DND-41 (cell line): ENCODE results near the gene TSC2.

ENCODE experiments used
- EZH2 ChIP-seq: IDR thresholded peaks from 3 replicates; pipeline ENCODE4 v1.6.1; 2012; ENCODE audit warnings: borderline replicate concordance, low read depth, mild to moderate bottlenecking, moderate library complexity, low read length, inconsistent platforms; ENCODE audit not compliant: severe bottlenecking
- TF ChIP-seq, protein P1 (sequence below): IDR thresholded peaks from 2 replicates; pipeline ENCODE4 v1.5.1; 2012; ENCODE audit warnings: borderline replicate concordance, low read length, moderate library complexity, mild to moderate bottlenecking; ENCODE audit not compliant: poor library complexity, severe bottlenecking; ENCODE audit errors: extremely low read depth

DNA sequence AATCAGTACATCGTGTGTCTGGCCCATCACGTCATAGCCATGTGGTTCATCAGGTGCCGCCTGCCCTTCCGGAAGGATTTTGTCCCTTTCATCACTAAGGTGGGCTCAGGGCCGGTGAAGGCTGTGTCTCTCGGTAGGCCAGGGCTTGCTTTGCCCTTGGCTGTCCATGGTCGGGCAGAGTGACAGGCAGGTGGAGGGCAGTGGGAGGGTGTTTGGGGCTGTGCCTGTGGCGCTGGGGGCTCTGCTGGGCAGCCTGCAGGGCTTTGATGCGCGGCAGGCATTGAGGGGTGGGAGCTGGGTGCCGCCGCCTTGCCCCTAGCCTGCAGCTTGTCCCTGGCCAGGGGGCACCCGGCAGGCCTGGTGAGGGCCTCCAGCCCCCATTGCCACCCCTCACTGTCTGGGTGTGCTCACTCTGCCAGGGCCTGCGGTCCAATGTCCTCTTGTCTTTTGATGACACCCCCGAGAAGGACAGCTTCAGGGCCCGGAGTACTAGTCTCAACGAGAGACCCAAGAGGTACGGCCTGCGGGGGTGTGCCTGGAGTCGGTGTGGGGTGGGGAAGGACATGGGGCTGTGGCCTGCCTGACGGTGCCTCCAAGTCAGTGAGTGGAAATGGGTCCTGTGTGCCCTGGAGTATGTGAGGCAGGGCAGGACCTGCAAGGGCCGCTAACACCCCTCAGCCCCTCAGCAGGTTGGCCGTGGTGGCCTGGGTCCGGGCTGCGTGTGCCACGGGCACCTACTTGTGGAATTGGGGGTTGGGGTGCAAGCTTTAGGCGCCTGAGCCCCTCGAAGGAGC lies 28.5 kb downstream of the TSC2 start:
- TF ChIP-seq, protein P1, sequence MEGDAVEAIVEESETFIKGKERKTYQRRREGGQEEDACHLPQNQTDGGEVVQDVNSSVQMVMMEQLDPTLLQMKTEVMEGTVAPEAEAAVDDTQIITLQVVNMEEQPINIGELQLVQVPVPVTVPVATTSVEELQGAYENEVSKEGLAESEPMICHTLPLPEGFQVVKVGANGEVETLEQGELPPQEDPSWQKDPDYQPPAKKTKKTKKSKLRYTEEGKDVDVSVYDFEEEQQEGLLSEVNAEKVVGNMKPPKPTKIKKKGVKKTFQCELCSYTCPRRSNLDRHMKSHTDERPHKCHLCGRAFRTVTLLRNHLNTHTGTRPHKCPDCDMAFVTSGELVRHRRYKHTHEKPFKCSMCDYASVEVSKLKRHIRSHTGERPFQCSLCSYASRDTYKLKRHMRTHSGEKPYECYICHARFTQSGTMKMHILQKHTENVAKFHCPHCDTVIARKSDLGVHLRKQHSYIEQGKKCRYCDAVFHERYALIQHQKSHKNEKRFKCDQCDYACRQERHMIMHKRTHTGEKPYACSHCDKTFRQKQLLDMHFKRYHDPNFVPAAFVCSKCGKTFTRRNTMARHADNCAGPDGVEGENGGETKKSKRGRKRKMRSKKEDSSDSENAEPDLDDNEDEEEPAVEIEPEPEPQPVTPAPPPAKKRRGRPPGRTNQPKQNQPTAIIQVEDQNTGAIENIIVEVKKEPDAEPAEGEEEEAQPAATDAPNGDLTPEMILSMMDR = no peak
- no peak for TF ChIP-seq EZH2
